Activated CD8-positive, alpha-beta T cell treated with anti-CD3 and anti-CD28 coated beads for 36 hours (primary cell): Measurements from ENCODE around the gene SLC25A31. TPM values are rescaled to one million over a fixed set of nuclear protein-coding genes. Genes with fewer than 3 reads are reported as not detected.

ENCODE experiments used
- ATAC-seq: fragments of 200-7000 bp; cut with Tn5 transposase; one replicate; pipeline ENCODE4 v1.10.0; 2021; ENCODE audit warnings: mild to moderate bottlenecking, moderate library complexity
- CTCF ChIA-PET: fragments of 350-600 bp; sonication (Branson Sonifier 250); formaldehyde crosslinking; loops from one replicate; lab custom pipeline; 2021; ENCODE audit warnings: antibody characterized with exemption; lab: Charles Lee
- POLR2A ChIA-PET: fragments of 350-600 bp; sonication (Branson Sonifier 250); formaldehyde crosslinking; loops from one replicate; lab custom pipeline; 2021; ENCODE audit warnings: antibody characterized with exemption; lab: Charles Lee
- DNase-seq: peaks from one replicate; pipeline ENCODE4 v3.0.0-alpha.2; 2020
- H3K27ac Mint-ChIP-seq: one replicate; pipeline ENCODE4 v1.8.0; 2021; ENCODE audit warnings: mild to moderate bottlenecking, mixed read lengths
- H3K27me3 Mint-ChIP-seq: one replicate; pipeline ENCODE4 v1.8.0; 2021; ENCODE audit warnings: mixed read lengths
- H3K36me3 Mint-ChIP-seq: one replicate; pipeline ENCODE4 v1.8.0; 2021; ENCODE audit warnings: low read depth, mixed read lengths
- H3K4me1 Mint-ChIP-seq: one replicate; pipeline ENCODE4 v1.8.0; 2021; ENCODE audit warnings: low read depth, mixed read lengths
- H3K4me3 Mint-ChIP-seq: one replicate; pipeline ENCODE4 v1.8.0; 2021; ENCODE audit warnings: mild to moderate bottlenecking, moderate library complexity, mixed read lengths
- H3K9me3 Mint-ChIP-seq: one replicate; pipeline ENCODE4 v1.8.0; 2021; ENCODE audit warnings: mixed read lengths
- intact Hi-C: fragments of 100-400 bp; cut with micrococcal nuclease; formaldehyde crosslinking; loops from one replicate; pipeline ENCODE4 v1.10.0; 2022
- total RNA-seq, 2 experiments: library from RNA; stranded (reverse); gene quantifications; one replicate each; pipeline ENCODE4 v1.2.3, GENCODE V29; 2021
- TF ChIP-seq, protein P1 (sequence below): fragments of 200-600 bp; IDR thresholded peaks from one replicate; pipeline ENCODE4 v1.8.0; 2022; ENCODE audit warnings: antibody characterized with exemption, mild to moderate bottlenecking

The SLC25A31 gene
- total RNA-seq, 2 experiments from 2014 or later, result not detected

DNA sequence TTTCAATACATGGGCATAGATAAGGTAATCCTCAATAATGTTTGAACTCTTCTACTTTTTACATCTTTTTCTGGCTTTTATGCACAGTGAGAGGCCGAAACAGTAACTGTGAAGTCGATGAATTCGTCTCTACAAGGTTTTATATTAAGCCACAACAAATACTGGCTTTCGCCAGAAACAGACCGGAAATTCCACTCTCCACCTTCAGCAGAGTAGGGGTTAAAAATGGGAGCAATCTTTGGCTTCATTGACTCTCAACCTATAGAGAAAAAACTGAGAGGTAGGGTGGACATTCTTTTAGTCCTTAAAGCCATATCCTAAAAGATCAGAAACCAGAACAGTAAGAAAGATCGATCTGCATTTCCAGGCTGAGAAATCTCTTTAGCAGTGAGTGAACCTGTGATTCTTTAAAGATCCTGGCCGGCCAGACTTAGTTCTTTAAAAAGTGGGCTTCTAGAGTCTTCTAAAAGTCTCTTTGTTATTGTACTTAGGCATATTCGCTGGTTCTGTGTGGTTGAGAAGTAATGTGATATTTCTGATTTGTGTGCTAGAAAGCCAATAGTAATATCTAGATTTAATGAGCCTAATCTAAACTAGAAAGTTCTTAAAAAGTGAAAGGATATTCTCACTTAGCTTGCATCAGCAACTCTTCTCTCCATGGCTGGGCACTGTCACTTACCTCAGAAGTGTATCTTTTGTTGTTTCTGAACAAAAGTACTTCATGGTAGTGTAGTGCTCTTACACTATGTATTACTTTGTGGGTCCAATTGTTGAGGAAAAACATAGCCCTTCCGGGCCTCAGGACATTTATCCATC is 54.0 kb downstream of the SLC25A31 start:
- Mint-ChIP-seq H3K27me3 (peaks cover 56% of the 10 kb centered on the region), H3K4me1 (peaks cover 22% of the 10 kb centered on the region), H3K9me3 (no peaks in the 10 kb centered on the region), H3K4me3 (no peak overlapping the region), H3K36me3 (peaks cover 1% of the 10 kb centered on the region), H3K27ac (no peak overlapping the region)
- CTCF ChIA-PET, result no interaction called here
- intact Hi-C loops, result loop anchor here (5.0 kb wide), 1 partner anchor 98 kb away; the partner anchor contains the start of gene PLK4
- TF ChIP-seq, protein P1, sequence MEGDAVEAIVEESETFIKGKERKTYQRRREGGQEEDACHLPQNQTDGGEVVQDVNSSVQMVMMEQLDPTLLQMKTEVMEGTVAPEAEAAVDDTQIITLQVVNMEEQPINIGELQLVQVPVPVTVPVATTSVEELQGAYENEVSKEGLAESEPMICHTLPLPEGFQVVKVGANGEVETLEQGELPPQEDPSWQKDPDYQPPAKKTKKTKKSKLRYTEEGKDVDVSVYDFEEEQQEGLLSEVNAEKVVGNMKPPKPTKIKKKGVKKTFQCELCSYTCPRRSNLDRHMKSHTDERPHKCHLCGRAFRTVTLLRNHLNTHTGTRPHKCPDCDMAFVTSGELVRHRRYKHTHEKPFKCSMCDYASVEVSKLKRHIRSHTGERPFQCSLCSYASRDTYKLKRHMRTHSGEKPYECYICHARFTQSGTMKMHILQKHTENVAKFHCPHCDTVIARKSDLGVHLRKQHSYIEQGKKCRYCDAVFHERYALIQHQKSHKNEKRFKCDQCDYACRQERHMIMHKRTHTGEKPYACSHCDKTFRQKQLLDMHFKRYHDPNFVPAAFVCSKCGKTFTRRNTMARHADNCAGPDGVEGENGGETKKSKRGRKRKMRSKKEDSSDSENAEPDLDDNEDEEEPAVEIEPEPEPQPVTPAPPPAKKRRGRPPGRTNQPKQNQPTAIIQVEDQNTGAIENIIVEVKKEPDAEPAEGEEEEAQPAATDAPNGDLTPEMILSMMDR, result no peak
- DNase-seq (no peak), ATAC-seq (no peak)
- POLR2A ChIA-PET, result interaction anchor here (0.5 to 1.9 kb wide), 3 partner anchors 262 to 276 kb away, joined by 3 to 7 read pairs (median 7); partner anchors contain the start of gene LARP1B

DNA sequence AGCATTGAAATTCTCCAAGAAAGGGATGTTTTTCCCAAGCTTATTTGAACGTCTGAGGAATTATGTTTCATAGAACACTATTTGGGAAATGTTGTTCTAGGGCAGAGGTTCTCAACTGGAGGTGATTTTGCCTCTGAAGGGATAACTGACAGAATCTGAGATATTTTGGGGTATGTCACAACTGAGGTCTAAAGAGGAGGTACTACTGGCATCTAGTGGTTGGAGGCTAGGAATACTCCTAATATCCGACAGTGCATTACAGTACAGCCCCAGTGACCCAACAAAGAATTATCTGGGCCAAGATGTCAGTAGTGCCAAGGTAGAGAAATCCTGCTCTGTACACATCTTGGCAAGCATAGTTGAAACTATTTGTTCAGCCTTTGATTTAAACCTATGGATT is 58.3 kb downstream of the SLC25A31 start:
- TF ChIP-seq, protein P1, result no peak
- POLR2A ChIA-PET, result no interaction called here
- Mint-ChIP-seq H3K4me3 (no peak overlapping the region), H3K27ac (no peak overlapping the region), H3K4me1 (peaks cover 6% of the 10 kb centered on the region), H3K9me3 (no peaks in the 10 kb centered on the region), H3K27me3 (peaks cover 50% of the 10 kb centered on the region), H3K36me3 (no peaks in the 10 kb centered on the region)
- intact Hi-C loops, result no loop called here
- CTCF ChIA-PET, result interaction anchor here (0.9 to 1.5 kb wide), 2 partner anchors 18 to 172 kb away, joined by 3 read pairs; no protein-coding TSS in a partner anchor
- ATAC-seq, result peak; percentile 76
- DNase-seq, result peak; percentile 4

DNA sequence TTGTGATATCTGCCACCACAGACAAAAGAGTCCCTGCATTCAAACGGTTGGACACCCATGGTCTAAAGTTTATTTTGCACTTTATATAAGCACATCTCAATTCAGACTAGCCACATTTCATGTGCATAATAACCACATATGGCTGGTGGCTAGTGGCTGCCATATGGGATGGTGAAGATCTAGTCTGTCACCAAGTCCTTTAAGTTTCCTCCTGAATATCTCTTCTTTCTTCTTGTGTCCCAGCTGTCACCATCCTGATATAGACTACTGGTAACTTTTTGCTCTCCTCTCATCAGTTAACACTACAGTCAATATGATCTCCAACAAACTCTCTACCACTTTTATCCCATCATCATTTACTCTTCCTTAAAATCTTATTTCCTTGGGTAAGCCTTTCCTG is 61.2 kb downstream of the SLC25A31 start:
- Mint-ChIP-seq H3K4me1 (no peaks in the 10 kb centered on the region), H3K36me3 (no peaks in the 10 kb centered on the region), H3K27me3 (peaks cover 42% of the 10 kb centered on the region), H3K9me3 (no peaks in the 10 kb centered on the region), H3K27ac (no peak overlapping the region), H3K4me3 (no peak overlapping the region)
- no peak for DNase-seq
- ChIA-PET CTCF (no interaction called here), POLR2A (no interaction called here)
- no peak for ATAC-seq
- TF ChIP-seq, protein P1, result no peak
- intact Hi-C loops, result no loop called here

DNA sequence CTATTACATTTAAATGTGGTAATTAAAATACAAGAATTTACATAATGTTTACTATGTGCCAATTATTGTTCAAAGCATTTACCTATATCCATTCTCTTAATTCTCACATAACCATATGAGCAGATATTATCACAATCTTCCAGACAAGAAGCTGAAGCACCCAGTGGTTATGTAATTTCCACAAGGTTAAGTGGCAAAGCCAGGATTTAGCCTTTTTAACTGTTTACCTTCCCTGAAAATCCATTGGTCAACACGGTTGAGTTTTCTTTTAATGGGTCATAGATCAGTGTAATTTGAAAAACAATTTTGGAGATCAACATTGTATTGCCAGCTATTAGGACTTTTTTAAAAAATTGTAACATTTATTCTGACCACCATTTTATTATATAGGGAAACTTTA is 63.3 kb downstream of the SLC25A31 start:
- ChIA-PET POLR2A (no interaction called here), CTCF (no interaction called here)
- TF ChIP-seq, protein P1, result no peak
- no peak for ATAC-seq
- Mint-ChIP-seq H3K4me3 (no peak overlapping the region), H3K27me3 (peaks cover 35% of the 10 kb centered on the region), H3K27ac (no peak overlapping the region), H3K36me3 (no peaks in the 10 kb centered on the region), H3K9me3 (no peaks in the 10 kb centered on the region), H3K4me1 (no peaks in the 10 kb centered on the region)
- DNase-seq, result no peak
- intact Hi-C loops, result no loop called here

DNA sequence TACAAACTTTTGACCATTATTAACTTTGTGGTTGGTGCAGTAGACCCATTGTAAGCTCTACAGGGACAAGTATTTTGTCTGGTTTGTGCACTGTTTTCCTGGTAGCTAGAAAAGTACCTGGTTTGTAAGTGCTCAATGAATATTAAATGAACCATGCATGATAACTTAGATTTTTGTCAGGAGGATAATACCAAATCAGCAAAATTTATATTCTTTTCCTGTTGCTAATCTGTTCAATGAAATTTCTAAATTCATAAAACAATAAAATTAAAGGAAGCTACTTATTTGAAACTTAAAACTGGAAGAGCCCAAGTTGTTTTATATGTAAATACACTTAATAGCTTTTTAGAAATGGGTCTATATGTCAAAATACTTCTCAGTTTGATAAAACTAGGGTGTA is 69.5 kb downstream of the SLC25A31 start:
- ChIA-PET POLR2A (interaction anchor here (0.9 kb wide), 1 partner anchor 34 kb away, joined by 3 read pairs; no protein-coding TSS in a partner anchor), CTCF (no interaction called here)
- intact Hi-C loops, result no loop called here
- H3K4me1 Mint-ChIP-seq, result no peaks in the 10 kb centered on the region
- TF ChIP-seq, protein P1, result no peak
- no peak for ATAC-seq
- no peak for DNase-seq
- H3K27ac Mint-ChIP-seq, result no peak overlapping the region
- H3K4me3 Mint-ChIP-seq, result no peak overlapping the region
- no peaks in the 10 kb centered on the region for H3K9me3 Mint-ChIP-seq
- H3K36me3 Mint-ChIP-seq, result no peaks in the 10 kb centered on the region
- H3K27me3 Mint-ChIP-seq, result peaks cover 8% of the 10 kb centered on the region
